ENCODE measurements around the gene LPAR1. TPM values are rescaled to one million over a fixed set of nuclear protein-coding genes. Genes with fewer than 3 reads are reported as not detected.
"Not testable (repeated sequence)": the region's sequence is repeated elsewhere in the genome, so short reads cannot be mapped to it uniquely, and the experiment has no call there.

Gene LPAR1
- polyA plus RNA-seq, 1 donor = 22.4 TPM

GRCh38 chr9:110886832-110887231, 151.4 kb downstream of the LPAR1 start:
- no peaks in the 10 kb centered on the region for H3K9me3 ChIP-seq (ENCODE audit: control insufficient read depth, low read depth, low read length)
- H3K27ac ChIP-seq (ENCODE audit: low read length) = no peak overlapping the region
- no peaks in the 10 kb centered on the region for H3K36me3 ChIP-seq (ENCODE audit: control insufficient read depth, insufficient read depth, low read length)
- no peak overlapping the region for H3K4me3 ChIP-seq (ENCODE audit: low read length)
- no peaks in the 10 kb centered on the region for H3K4me1 ChIP-seq (ENCODE audit: control insufficient read depth, insufficient read depth, low read length)
- no peak for DNase-seq
- no peaks in the 10 kb centered on the region for H3K27me3 ChIP-seq (ENCODE audit: control insufficient read depth, insufficient read depth, low read length)
- WGBS (ENCODE audit: insufficient coverage, low lambda C conversion rate) = 33% methylated on average over 1 of the region's 1 CpG

DNA sequence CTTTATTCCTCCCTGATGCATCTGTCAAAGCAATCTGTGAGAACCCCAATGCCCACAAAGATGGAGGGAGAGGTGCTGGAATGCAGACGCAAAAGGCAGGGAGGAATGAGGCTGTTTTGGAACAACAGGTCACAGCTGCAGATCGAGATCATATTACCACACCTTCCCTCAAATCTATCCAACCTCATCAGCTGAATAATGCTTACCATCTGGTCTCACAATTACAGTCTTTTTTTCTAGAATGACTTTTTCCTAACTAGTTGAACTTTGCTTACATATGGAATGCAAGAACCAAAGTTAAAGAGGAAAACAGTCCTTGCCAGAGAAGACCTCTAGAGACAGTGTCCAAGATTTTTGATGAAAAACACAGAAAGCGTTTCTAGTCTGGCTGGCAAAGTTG, 158.1 kb downstream of the LPAR1 start:
- no peak for DNase-seq
- no peak overlapping the region for H3K4me3 ChIP-seq (ENCODE audit: low read length)
- no peaks in the 10 kb centered on the region for H3K27me3 ChIP-seq (ENCODE audit: control insufficient read depth, insufficient read depth, low read length)
- H3K36me3 ChIP-seq (ENCODE audit: control insufficient read depth, insufficient read depth, low read length) = peaks cover 2% of the 10 kb centered on the region
- no peaks in the 10 kb centered on the region for H3K4me1 ChIP-seq (ENCODE audit: control insufficient read depth, insufficient read depth, low read length)
- H3K9me3 ChIP-seq (ENCODE audit: control insufficient read depth, low read depth, low read length) = no peaks in the 10 kb centered on the region
- no peak overlapping the region for H3K27ac ChIP-seq (ENCODE audit: low read length)
- WGBS (ENCODE audit: insufficient coverage, low lambda C conversion rate) = 83% methylated on average over 1 of the region's 3 CpGs

DNA sequence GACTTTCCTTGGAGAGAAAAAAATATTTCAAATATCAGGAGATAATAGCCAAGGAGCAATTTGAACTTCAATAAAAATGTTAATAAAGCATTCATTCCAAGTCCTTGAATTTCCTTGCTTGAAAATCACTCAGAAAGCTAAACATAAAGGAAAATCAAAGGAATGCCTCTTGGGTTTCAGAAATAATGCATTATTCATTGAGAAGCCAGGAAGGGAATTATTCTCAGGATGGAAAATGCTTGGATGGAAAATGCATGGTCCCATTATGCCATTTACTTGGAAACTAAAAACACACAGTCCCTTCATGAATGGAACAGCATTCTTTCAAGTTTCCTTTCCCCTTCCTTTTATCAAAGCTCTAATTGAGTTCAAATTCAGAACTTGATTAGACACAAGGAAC, 160.9 kb downstream of the LPAR1 start:
- no peaks in the 10 kb centered on the region for H3K27me3 ChIP-seq (ENCODE audit: control insufficient read depth, insufficient read depth, low read length)
- peaks cover 5% of the 10 kb centered on the region for H3K36me3 ChIP-seq (ENCODE audit: control insufficient read depth, insufficient read depth, low read length)
- H3K4me1 ChIP-seq (ENCODE audit: control insufficient read depth, insufficient read depth, low read length) = no peaks in the 10 kb centered on the region
- no peak for DNase-seq
- H3K4me3 ChIP-seq (ENCODE audit: low read length) = no peak overlapping the region
- no peak overlapping the region for H3K27ac ChIP-seq (ENCODE audit: low read length)
- no peaks in the 10 kb centered on the region for H3K9me3 ChIP-seq (ENCODE audit: control insufficient read depth, low read depth, low read length)

DNA sequence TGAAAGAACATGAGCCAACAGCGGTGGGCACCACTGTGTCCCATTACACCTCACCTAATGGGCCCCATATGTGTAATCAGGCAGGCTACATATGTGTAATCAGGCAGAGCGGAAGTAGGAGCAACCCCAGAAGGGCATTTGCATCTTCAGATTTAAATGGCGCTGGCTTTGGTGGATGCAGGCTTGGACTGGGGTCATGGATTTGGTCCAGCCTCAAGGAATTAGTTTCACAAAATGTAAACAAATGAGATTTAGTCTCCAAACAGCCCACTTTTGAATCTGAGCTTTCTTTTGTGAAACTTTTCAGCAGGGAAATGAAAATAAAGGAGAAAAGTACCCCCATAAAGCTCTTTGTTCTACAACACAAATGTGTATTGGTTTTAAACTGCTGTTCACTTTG, 161.3 kb downstream of the LPAR1 start:
- Histone ChIP-seq H3K4me1 (ENCODE audit: control insufficient read depth, insufficient read depth, low read length) (no peaks in the 10 kb centered on the region), H3K9me3 (ENCODE audit: control insufficient read depth, low read depth, low read length) (no peaks in the 10 kb centered on the region), H3K27me3 (ENCODE audit: control insufficient read depth, insufficient read depth, low read length) (no peaks in the 10 kb centered on the region), H3K27ac (ENCODE audit: low read length) (no peak overlapping the region), H3K4me3 (ENCODE audit: low read length) (no peak overlapping the region), H3K36me3 (ENCODE audit: control insufficient read depth, insufficient read depth, low read length) (peaks cover 5% of the 10 kb centered on the region)
- WGBS (ENCODE audit: insufficient coverage, low lambda C conversion rate) = no CpG with 5 or more reads among the region's 3 CpGs
- DNase-seq = no peak

DNA sequence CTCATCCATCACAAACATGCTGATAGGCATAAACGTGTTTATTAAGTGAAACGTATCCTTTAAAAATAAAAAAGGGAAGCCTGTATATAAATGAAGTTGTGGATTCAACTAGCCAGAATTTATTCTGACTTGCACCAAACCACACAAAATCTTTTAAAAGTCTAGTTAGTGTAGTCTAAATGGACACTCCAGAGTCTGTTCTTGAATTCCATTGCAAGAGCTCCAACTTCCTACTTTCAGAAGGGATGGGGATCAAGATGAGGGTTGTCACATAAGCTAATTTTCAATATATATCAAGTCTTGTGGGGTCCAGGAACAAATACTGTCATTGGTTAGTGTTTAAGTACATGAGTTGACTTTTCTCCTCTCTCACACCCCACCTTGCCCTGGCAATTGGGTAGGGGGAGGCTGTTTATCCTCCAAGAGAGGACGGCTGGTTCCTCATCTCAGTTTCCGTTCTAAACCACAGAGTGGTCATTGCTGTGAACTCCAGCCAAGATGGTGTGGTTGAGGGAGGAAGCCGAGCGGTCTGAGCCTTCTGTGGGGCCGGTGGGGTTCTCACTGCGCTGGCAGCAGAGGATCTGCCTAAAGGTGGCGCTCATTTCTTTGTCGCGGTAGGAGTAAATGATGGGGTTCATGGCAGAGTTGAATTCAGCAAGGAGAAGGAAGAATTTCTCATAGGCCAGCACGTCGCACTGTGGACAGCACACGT, 163.2 kb downstream of the LPAR1 start:
- Histone ChIP-seq H3K9me3 (ENCODE audit: control insufficient read depth, low read depth, low read length) (no peaks in the 10 kb centered on the region), H3K36me3 (ENCODE audit: control insufficient read depth, insufficient read depth, low read length) (peaks cover 5% of the 10 kb centered on the region), H3K4me1 (ENCODE audit: control insufficient read depth, insufficient read depth, low read length) (no peaks in the 10 kb centered on the region), H3K27me3 (ENCODE audit: control insufficient read depth, insufficient read depth, low read length) (no peaks in the 10 kb centered on the region), H3K4me3 (ENCODE audit: low read length) (no peak overlapping the region), H3K27ac (ENCODE audit: low read length) (no peak overlapping the region)
- DNase-seq = peak in 1 of 2 donors; percentile 11
- WGBS (ENCODE audit: insufficient coverage, low lambda C conversion rate) = 90% methylated on average over 2 of the region's 14 CpGs

DNA sequence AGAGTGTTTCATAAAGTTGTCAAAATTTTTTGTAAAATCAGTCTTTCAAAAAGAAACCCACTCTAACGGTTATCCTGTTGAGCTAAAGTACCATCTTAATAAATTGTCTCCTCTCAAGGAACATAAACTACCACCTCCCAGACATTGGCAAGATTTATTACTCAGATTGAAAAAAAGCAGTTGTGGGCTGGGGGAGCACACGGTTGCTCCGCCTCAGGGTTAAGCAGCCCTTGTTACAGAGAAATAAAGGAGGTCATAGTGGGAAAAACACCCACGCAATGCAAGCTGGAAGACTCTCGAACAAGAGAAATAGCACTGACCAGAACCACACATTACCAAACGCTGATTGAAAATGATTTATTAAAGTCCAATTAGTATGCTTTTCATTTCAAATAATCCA, 165.3 kb downstream of the LPAR1 start:
- no peak overlapping the region for H3K27ac ChIP-seq (ENCODE audit: low read length)
- WGBS (ENCODE audit: insufficient coverage, low lambda C conversion rate) = 100% methylated on average over 1 of the region's 6 CpGs
- no peak for DNase-seq

DNA sequence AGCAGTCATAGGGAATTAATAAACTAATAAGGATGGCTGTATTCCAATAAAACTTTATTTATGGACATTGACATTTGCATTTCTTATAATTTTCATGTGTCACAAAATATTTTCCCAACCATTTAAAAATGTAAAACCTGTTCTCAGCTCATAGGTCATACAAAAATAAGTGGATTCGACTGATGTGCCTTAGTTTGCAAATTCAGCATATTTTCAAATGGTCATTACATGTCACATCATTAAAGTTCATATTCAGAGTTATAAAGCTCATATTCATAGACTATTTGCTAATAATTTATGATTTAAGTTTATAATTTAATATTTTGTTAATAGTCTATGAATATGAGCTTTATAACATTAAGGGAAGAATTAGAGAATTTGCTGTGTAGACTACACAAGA, 166.5 kb downstream of the LPAR1 start:
- WGBS (ENCODE audit: insufficient coverage, low lambda C conversion rate) = no CpG with 5 or more reads among the region's 1 CpG
- Histone ChIP-seq H3K27me3 (ENCODE audit: control insufficient read depth, insufficient read depth, low read length) (no peaks in the 10 kb centered on the region), H3K27ac (ENCODE audit: low read length) (no peak overlapping the region), H3K4me3 (ENCODE audit: low read length) (no peak overlapping the region), H3K36me3 (ENCODE audit: control insufficient read depth, insufficient read depth, low read length) (peaks cover 5% of the 10 kb centered on the region), H3K4me1 (ENCODE audit: control insufficient read depth, insufficient read depth, low read length) (no peaks in the 10 kb centered on the region), H3K9me3 (ENCODE audit: control insufficient read depth, low read depth, low read length) (no peaks in the 10 kb centered on the region)
- DNase-seq = no peak

More for the DNA sequence above, 165.3 kb downstream of the LPAR1 start:
- Histone ChIP-seq H3K4me1 (ENCODE audit: control insufficient read depth, insufficient read depth, low read length) (no peaks in the 10 kb centered on the region), H3K36me3 (ENCODE audit: control insufficient read depth, insufficient read depth, low read length) (peaks cover 5% of the 10 kb centered on the region), H3K4me3 (ENCODE audit: low read length) (no peak overlapping the region), H3K27me3 (ENCODE audit: control insufficient read depth, insufficient read depth, low read length) (no peaks in the 10 kb centered on the region), H3K9me3 (ENCODE audit: control insufficient read depth, low read depth, low read length) (no peaks in the 10 kb centered on the region)

DNA sequence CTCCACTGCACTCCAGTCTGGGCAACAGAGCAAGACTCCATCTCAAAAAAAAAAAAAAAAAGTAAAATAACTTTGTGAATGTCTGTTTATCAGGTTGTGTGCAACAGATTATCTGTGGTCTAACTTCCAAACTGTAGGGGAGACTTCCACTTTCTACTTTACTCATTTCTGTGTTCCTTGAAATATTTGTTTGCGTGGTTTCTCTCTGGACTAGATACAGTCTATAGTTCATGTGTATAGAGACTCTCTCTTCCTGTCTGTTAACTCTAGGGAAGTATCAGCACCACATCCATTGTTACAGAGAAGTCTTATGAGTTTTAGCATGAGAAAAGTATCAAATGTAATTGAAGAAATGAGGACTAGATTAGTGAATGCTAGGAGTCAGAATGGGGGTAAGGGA, 168.3 kb downstream of the LPAR1 start:
- H3K36me3 ChIP-seq (ENCODE audit: control insufficient read depth, insufficient read depth, low read length) = no peaks in the 10 kb centered on the region

GRCh38 chr9:110864011-110864410, 174.3 kb downstream of the LPAR1 start:
- DNase-seq = no peak
- no peak overlapping the region for H3K4me3 ChIP-seq (ENCODE audit: low read length)
- peaks cover 3% of the 10 kb centered on the region for H3K9me3 ChIP-seq (ENCODE audit: control insufficient read depth, low read depth, low read length)
- WGBS (ENCODE audit: insufficient coverage, low lambda C conversion rate) = no CpG with 5 or more reads among the region's 2 CpGs
- H3K27me3 ChIP-seq (ENCODE audit: control insufficient read depth, insufficient read depth, low read length) = no peaks in the 10 kb centered on the region
- H3K4me1 ChIP-seq (ENCODE audit: control insufficient read depth, insufficient read depth, low read length) = no peaks in the 10 kb centered on the region
- no peak overlapping the region for H3K27ac ChIP-seq (ENCODE audit: low read length)
- H3K36me3 ChIP-seq (ENCODE audit: control insufficient read depth, insufficient read depth, low read length) = no peaks in the 10 kb centered on the region

More for the DNA sequence above, 168.3 kb downstream of the LPAR1 start:
- no peaks in the 10 kb centered on the region for H3K27me3 ChIP-seq (ENCODE audit: control insufficient read depth, insufficient read depth, low read length)
- no peak overlapping the region for H3K27ac ChIP-seq (ENCODE audit: low read length)
- no peaks in the 10 kb centered on the region for H3K9me3 ChIP-seq (ENCODE audit: control insufficient read depth, low read depth, low read length)
- no CpG with 5 or more reads among the region's 1 CpG for WGBS (ENCODE audit: insufficient coverage, low lambda C conversion rate)
- DNase-seq = no peak
- H3K4me3 ChIP-seq (ENCODE audit: low read length) = no peak overlapping the region
- no peaks in the 10 kb centered on the region for H3K4me1 ChIP-seq (ENCODE audit: control insufficient read depth, insufficient read depth, low read length)

DNA sequence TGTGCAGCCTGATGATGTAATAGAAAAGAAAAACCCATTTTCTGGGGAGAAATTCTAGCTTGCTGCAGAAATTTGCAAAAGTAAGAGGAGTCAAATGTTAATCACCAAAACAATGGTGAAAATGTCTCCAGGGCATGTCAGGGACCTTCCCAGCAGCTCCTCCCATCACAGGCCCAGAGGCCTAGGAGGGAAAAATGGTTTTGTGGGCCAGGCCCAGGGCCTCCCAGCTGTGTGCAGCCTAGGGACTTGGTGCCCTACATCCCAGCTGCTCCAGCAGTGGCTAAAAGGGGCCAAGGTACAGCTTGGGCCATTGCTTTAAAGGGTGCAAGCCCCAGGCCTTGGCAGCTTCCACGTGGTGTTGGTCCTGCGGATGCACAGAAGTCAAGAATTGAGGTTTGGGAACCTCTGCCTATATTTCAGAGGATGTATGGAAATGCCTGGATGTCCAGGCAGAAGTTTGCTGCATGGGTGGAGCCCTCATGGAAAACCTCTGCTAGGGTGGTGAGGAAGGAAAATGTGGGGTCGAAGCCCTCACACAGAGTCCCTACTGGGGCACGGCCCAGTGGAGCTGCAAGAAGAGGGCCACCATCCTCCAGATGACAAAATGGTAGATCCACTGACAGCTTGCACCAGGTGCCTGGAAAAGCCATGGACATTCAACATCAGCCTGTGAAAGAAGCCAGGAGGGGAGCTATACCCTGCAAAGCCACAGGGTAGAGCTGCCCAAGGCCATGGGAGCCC, 176.7 kb downstream of the LPAR1 start:
- not testable (repeated sequence) for H3K36me3 ChIP-seq (ENCODE audit: control insufficient read depth, insufficient read depth, low read length); H3K4me3 ChIP-seq (ENCODE audit: low read length); DNase-seq; H3K27me3 ChIP-seq (ENCODE audit: control insufficient read depth, insufficient read depth, low read length); H3K9me3 ChIP-seq (ENCODE audit: control insufficient read depth, low read depth, low read length); H3K4me1 ChIP-seq (ENCODE audit: control insufficient read depth, insufficient read depth, low read length); H3K27ac ChIP-seq (ENCODE audit: low read length)
- WGBS (ENCODE audit: insufficient coverage, low lambda C conversion rate) = no CpG with 5 or more reads among the region's 4 CpGs

DNA sequence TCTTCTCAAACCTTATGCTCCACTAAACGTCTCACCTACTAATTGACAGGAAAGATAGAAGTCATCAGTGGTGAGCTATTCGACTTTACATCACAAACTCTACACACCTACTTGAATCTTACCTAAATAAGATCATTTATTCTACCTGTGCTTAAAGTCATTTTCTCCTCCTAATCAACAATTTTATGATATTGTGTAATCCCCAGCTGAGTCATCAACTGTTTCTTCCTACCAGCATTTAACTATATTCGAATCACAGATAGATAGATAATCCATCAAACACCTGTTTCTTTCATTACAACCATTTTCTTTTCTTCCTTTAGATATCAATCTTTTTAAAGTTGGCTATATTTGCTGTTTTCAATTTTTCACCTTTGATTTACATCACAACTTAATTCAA, 181.5 kb downstream of the LPAR1 start:
- H3K4me3 ChIP-seq (ENCODE audit: low read length) = no peak overlapping the region
- H3K36me3 ChIP-seq (ENCODE audit: control insufficient read depth, insufficient read depth, low read length) = no peaks in the 10 kb centered on the region
- H3K9me3 ChIP-seq (ENCODE audit: control insufficient read depth, low read depth, low read length) = peaks cover 9% of the 10 kb centered on the region
- no peaks in the 10 kb centered on the region for H3K27me3 ChIP-seq (ENCODE audit: control insufficient read depth, insufficient read depth, low read length)
- DNase-seq = no peak
- no peaks in the 10 kb centered on the region for H3K4me1 ChIP-seq (ENCODE audit: control insufficient read depth, insufficient read depth, low read length)
- no peak overlapping the region for H3K27ac ChIP-seq (ENCODE audit: low read length)
- WGBS (ENCODE audit: insufficient coverage, low lambda C conversion rate) = 100% methylated on average over 1 of the region's 3 CpGs

Measured in large intestine (tissue), 3 donors.